ENCODE data around the gene PLD6.

Gene PLD6

DNA sequence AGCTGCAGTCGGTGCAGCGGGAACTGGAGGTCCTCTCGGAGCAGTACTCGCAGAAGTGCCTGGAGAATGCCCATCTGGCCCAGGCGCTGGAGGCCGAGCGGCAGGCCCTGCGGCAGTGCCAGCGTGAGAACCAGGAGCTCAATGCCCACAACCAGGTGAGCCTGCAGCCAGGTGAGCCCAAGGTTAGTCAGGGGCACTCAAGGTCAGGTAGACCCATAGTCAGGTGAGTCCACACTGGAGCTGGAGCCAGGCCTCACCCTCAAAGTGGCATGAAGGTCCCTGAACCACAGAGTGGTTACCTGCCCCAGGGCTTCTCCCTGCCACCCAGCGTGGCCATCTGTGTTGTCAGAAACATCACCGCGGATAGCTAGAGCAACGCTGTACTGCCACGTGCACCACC, 32.2 kb downstream of the PLD6 start:
- H3K9me3 ChIP-seq (ENCODE audit: low read length) = no peaks in the 10 kb centered on the region
- H2AFZ ChIP-seq (ENCODE audit: low read depth, low read length) = no peak overlapping the region
- H3K4me3 ChIP-seq (ENCODE audit: low read length) = no peak overlapping the region
- no peaks in the 10 kb centered on the region for H3K27me3 ChIP-seq (ENCODE audit: insufficient read depth, low read length)
- peaks cover 78% of the 10 kb centered on the region for H3K36me3 ChIP-seq (ENCODE audit: insufficient read depth, low read length)
- no peaks in the 10 kb centered on the region for H3K4me1 ChIP-seq (ENCODE audit: insufficient read depth, low read length)

- no peaks in the 10 kb centered on the region for H3K9me3 ChIP-seq (ENCODE audit: low read length)
- H3K4me3 ChIP-seq (ENCODE audit: low read length) = no peak overlapping the region
- peaks cover 83% of the 10 kb centered on the region for H3K36me3 ChIP-seq (ENCODE audit: insufficient read depth, low read length)
- H3K4me1 ChIP-seq (ENCODE audit: insufficient read depth, low read length) = no peaks in the 10 kb centered on the region
- no peak overlapping the region for H2AFZ ChIP-seq (ENCODE audit: low read depth, low read length)
- no peaks in the 10 kb centered on the region for H3K27me3 ChIP-seq (ENCODE audit: insufficient read depth, low read length)
Observed at GRCh38 chr17:17172990-17173389, 33.1 kb downstream of the PLD6 start.

- no peak overlapping the region for H3K4me3 ChIP-seq (ENCODE audit: low read length)
Observed at GRCh38 chr17:17172001-17172939, 33.9 kb downstream of the PLD6 start.

GRCh38 chr17:17171186-17171585, 34.9 kb downstream of the PLD6 start:
- no peaks in the 10 kb centered on the region for H3K9me3 ChIP-seq (ENCODE audit: low read length)
- peaks cover 83% of the 10 kb centered on the region for H3K36me3 ChIP-seq (ENCODE audit: insufficient read depth, low read length)
- no peaks in the 10 kb centered on the region for H3K27me3 ChIP-seq (ENCODE audit: insufficient read depth, low read length)
- H3K4me1 ChIP-seq (ENCODE audit: insufficient read depth, low read length) = no peaks in the 10 kb centered on the region
- H2AFZ ChIP-seq (ENCODE audit: low read depth, low read length) = no peak overlapping the region
- no peak overlapping the region for H3K4me3 ChIP-seq (ENCODE audit: low read length)

More at GRCh38 chr17:17172001-17172939, 33.9 kb downstream of the PLD6 start:
- no peaks in the 10 kb centered on the region for H3K27me3 ChIP-seq (ENCODE audit: insufficient read depth, low read length)
- peaks cover 83% of the 10 kb centered on the region for H3K36me3 ChIP-seq (ENCODE audit: insufficient read depth, low read length)
- no peaks in the 10 kb centered on the region for H3K9me3 ChIP-seq (ENCODE audit: low read length)
- no peaks in the 10 kb centered on the region for H3K4me1 ChIP-seq (ENCODE audit: insufficient read depth, low read length)
- H2AFZ ChIP-seq (ENCODE audit: low read depth, low read length) = no peak overlapping the region

DNA sequence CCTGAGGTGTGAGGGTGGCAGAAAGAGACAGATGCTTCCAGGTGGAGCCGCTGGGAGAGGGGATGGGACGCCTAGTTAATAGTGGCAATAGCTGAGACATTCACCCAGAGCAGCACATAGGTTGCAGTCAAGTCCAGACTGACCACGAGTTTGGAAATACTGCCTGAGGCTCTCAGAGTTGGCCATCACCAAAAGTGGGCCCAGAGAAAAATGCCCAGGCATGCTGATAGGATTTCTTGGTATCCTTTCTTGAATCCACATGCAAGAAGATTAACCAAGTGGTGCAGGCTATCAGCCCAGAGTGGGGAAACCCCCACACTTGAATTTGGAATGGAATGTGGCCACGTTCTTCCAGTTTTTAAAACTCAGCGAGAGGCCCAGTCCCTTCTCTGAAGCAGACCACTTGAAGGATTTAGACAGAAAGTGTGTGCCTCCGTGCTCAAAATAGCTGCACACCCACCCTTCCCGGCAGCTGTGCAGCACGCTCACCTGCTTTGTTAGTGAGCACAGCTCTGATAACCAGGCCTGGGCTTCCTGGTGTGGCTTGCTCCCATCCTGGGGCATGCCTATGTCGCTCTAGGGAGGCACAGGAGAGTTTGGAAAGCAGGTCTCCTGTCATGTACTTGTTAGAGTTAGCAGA, 35.7 kb downstream of the PLD6 start:
- Histone ChIP-seq H2AFZ (ENCODE audit: low read depth, low read length) (no peak overlapping the region), H3K4me3 (ENCODE audit: low read length) (no peak overlapping the region), H3K4me1 (ENCODE audit: insufficient read depth, low read length) (no peaks in the 10 kb centered on the region), H3K36me3 (ENCODE audit: insufficient read depth, low read length) (peaks cover 83% of the 10 kb centered on the region), H3K27me3 (ENCODE audit: insufficient read depth, low read length) (no peaks in the 10 kb centered on the region), H3K9me3 (ENCODE audit: low read length) (no peaks in the 10 kb centered on the region)

DNA sequence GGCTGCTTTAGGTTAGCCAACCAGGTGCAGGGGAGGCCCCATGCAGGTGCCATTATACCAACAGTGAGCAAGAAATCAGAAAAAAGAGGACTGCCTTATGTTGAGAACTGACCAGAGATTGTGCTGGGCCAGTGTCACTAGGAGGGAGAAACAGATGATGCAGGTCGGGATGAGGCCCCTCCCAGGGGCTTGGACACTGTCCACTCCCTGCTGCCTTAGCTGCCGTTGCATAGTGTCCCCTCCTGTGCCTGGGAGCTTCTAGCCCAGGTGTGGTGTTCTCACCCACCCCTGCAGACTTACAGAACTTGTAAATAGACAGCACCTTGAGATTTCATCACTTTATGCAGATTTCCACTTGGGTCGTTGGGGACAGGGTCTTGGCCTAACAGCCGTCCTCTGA, 36.7 kb downstream of the PLD6 start:
- H3K27me3 ChIP-seq (ENCODE audit: insufficient read depth, low read length) = no peaks in the 10 kb centered on the region
- no peak overlapping the region for H3K4me3 ChIP-seq (ENCODE audit: low read length)
- H3K4me1 ChIP-seq (ENCODE audit: insufficient read depth, low read length) = no peaks in the 10 kb centered on the region
- no peaks in the 10 kb centered on the region for H3K9me3 ChIP-seq (ENCODE audit: low read length)
- H2AFZ ChIP-seq (ENCODE audit: low read depth, low read length) = no peak overlapping the region
- H3K36me3 ChIP-seq (ENCODE audit: insufficient read depth, low read length) = peaks cover 83% of the 10 kb centered on the region

GRCh38 chr17:17168401-17168800, 37.7 kb downstream of the PLD6 start:
- peaks cover 82% of the 10 kb centered on the region for H3K36me3 ChIP-seq (ENCODE audit: insufficient read depth, low read length)
- no peaks in the 10 kb centered on the region for H3K4me1 ChIP-seq (ENCODE audit: insufficient read depth, low read length)
- H3K4me3 ChIP-seq (ENCODE audit: low read length) = no peak overlapping the region
- no peaks in the 10 kb centered on the region for H3K27me3 ChIP-seq (ENCODE audit: insufficient read depth, low read length)
- no peaks in the 10 kb centered on the region for H3K9me3 ChIP-seq (ENCODE audit: low read length)
- no peak overlapping the region for H2AFZ ChIP-seq (ENCODE audit: low read depth, low read length)

DNA sequence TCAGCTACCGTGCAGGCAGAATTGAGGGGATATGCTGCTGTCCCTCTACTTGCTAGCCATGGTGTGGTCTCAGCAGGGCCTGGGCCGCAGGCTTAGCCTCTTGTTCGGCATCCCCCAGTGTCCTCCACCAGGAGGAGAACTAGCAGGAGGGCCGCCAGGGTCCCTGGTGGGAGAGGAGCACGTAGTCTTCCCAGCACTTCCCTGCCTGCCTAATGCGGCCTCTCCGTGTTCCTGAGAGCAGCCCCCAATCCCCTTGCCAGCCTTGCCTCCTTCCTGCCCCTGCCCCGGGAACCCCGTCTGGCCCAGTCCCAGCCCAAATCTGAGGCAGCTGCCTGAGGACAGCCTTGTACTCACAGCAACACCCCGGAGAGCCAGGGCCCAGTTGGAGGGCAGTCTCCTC, 38.1 kb downstream of the PLD6 start:
- Histone ChIP-seq H3K9me3 (ENCODE audit: low read length) (no peaks in the 10 kb centered on the region), H3K36me3 (ENCODE audit: insufficient read depth, low read length) (peaks cover 82% of the 10 kb centered on the region), H3K4me3 (ENCODE audit: low read length) (no peak overlapping the region), H2AFZ (ENCODE audit: low read depth, low read length) (no peak overlapping the region), H3K4me1 (ENCODE audit: insufficient read depth, low read length) (no peaks in the 10 kb centered on the region), H3K27me3 (ENCODE audit: insufficient read depth, low read length) (no peaks in the 10 kb centered on the region)

GRCh38 chr17:17167356-17167755, 38.8 kb downstream of the PLD6 start:
- no peak overlapping the region for H2AFZ ChIP-seq (ENCODE audit: low read depth, low read length)
- H3K9me3 ChIP-seq (ENCODE audit: low read length) = no peaks in the 10 kb centered on the region
- H3K36me3 ChIP-seq (ENCODE audit: insufficient read depth, low read length) = peaks cover 82% of the 10 kb centered on the region
- H3K4me1 ChIP-seq (ENCODE audit: insufficient read depth, low read length) = no peaks in the 10 kb centered on the region
- no peaks in the 10 kb centered on the region for H3K27me3 ChIP-seq (ENCODE audit: insufficient read depth, low read length)
- H3K4me3 ChIP-seq (ENCODE audit: low read length) = no peak overlapping the region

DNA sequence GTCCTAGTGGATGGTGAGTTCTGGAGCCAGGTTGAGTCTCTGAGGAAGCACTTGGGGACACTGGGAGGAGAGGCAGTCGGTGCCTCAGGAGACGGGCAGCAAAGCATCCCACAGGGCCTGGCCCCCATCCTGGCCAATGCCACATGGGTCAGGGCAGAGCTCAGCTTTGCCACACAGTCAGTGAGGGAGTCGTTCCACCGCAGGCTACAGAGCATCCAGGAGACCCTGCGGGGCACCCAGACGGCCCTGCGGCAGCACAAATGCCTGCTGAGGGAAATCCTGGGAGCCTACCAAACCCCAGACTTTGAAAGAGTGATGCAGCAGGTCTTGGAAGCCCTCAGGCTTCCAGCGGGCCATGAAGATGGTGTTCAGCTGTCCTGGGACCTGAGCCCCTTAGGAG, 39.7 kb downstream of the PLD6 start:
- H3K27me3 ChIP-seq (ENCODE audit: insufficient read depth, low read length) = no peaks in the 10 kb centered on the region
- H3K4me1 ChIP-seq (ENCODE audit: insufficient read depth, low read length) = no peaks in the 10 kb centered on the region
- no peaks in the 10 kb centered on the region for H3K9me3 ChIP-seq (ENCODE audit: low read length)
- H2AFZ ChIP-seq (ENCODE audit: low read depth, low read length) = no peak overlapping the region
- no peak overlapping the region for H3K4me3 ChIP-seq (ENCODE audit: low read length)
- H3K36me3 ChIP-seq (ENCODE audit: insufficient read depth, low read length) = peaks cover 84% of the 10 kb centered on the region

- H3K4me3 ChIP-seq (ENCODE audit: low read length) = no peak overlapping the region
- no peaks in the 10 kb centered on the region for H3K4me1 ChIP-seq (ENCODE audit: insufficient read depth, low read length)
- peaks cover 82% of the 10 kb centered on the region for H3K36me3 ChIP-seq (ENCODE audit: insufficient read depth, low read length)
- no peak overlapping the region for H2AFZ ChIP-seq (ENCODE audit: low read depth, low read length)
- no peaks in the 10 kb centered on the region for H3K9me3 ChIP-seq (ENCODE audit: low read length)
- H3K27me3 ChIP-seq (ENCODE audit: insufficient read depth, low read length) = no peaks in the 10 kb centered on the region
Observed at GRCh38 chr17:17165666-17166308, 40.3 kb downstream of the PLD6 start.

- H3K4me3 ChIP-seq (ENCODE audit: low read length) = no peak overlapping the region
- H3K9me3 ChIP-seq (ENCODE audit: low read length) = no peaks in the 10 kb centered on the region
- peaks cover 87% of the 10 kb centered on the region for H3K36me3 ChIP-seq (ENCODE audit: insufficient read depth, low read length)
- H3K4me1 ChIP-seq (ENCODE audit: insufficient read depth, low read length) = no peaks in the 10 kb centered on the region
- no peaks in the 10 kb centered on the region for H3K27me3 ChIP-seq (ENCODE audit: insufficient read depth, low read length)
- no peak overlapping the region for H2AFZ ChIP-seq (ENCODE audit: low read depth, low read length)
Observed at GRCh38 chr17:17164676-17165075, 41.5 kb downstream of the PLD6 start.

GRCh38 chr17:17164156-17164555, 42.0 kb downstream of the PLD6 start:
- Histone ChIP-seq H3K4me3 (ENCODE audit: low read length) (no peak overlapping the region), H3K36me3 (ENCODE audit: insufficient read depth, low read length) (peaks cover 88% of the 10 kb centered on the region), H3K9me3 (ENCODE audit: low read length) (no peaks in the 10 kb centered on the region), H2AFZ (ENCODE audit: low read depth, low read length) (no peak overlapping the region), H3K27me3 (ENCODE audit: insufficient read depth, low read length) (no peaks in the 10 kb centered on the region), H3K4me1 (ENCODE audit: insufficient read depth, low read length) (no peaks in the 10 kb centered on the region)

All from neuron (in vitro differentiated cells).